HG02938 (cell line): ENCODE measurements around the gene ASCL5.

ENCODE experiments used
- ATAC-seq: cut with Tn5 transposase; IDR thresholded peaks from one replicate; pipeline ENCODE4 v1.9.1; 2021; ENCODE audit warnings: mild to moderate bottlenecking, moderate library complexity; ENCODE audit not compliant: unreplicated experiment

Gene ASCL5

DNA sequence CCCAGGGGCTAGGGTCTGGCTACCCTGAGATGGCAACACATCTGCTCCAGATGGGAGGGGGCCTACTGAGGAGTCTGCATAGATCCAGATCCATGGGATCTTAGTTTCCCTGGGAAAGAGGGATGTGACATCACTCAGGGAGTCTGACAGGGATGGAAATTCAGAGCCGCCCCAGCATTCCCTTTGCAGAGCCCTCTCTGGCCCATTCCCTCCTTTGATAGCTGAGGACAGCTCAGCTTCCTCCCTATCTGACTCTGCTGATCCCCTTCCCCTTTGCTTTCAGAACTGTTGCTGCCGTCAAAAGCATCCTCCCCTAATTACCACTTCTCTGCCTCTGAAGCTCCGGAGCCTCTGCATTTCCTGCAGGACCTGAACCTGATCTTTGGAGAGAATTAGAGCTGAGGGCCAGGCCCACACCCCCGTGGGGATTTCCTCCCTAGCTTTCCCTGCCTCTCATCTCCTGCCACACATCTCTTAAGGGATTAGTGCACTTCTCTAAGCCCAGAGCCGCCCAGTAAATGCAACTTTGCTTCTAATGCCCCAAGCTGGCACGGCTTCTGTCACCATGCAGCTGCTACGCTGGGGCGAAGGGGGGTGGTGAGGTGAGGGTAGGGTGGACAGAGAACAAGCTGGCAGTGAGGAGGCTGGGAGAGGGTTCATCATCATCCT is 9.5 kb upstream of the ASCL5 start:
- no peak for ATAC-seq

DNA sequence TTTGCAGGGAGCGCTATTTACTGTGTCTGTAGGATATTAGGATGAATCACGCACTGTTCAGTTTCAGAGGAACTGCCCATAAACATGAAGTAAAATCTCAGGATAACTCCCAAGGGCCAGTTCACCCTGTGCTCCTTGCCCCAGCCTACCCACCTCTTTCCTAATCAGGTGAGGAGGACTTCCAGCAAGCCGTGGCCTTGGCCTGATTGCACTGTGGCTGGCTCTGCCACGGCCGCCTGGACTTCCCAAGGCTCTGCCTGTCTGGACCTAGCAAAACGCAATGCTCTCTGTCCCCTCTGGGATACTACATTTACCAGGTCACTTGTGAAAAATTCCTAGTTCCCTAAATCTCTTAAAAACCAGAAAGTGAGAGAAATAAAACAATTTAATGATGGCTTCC is 7.4 kb upstream of the ASCL5 start:
- ATAC-seq, result no peak

GRCh38 chr1:201131398-201131797 is 4.4 kb upstream of the ASCL5 start:
- no peak for ATAC-seq

DNA sequence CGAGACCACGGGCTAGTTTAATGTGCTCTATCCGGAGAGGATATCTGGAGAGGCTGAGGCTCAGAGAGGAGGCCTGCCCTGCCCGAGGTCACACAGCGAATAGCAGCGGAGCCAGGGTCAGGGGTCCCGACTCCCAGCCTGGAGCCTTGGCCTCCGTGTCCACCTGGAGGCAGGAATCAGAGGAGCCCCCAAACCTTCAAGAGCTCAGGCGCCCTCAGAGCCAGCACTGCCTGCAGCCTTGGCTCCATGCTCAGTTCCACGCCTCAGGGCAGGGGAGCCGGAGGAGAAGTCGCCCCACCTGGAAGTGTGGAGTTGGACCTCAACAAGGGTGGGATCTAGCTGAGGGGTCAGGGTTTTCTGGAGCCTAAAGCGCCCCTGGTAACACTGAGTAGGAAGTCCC is 2.0 kb upstream of the ASCL5 start:
- no peak for ATAC-seq

DNA sequence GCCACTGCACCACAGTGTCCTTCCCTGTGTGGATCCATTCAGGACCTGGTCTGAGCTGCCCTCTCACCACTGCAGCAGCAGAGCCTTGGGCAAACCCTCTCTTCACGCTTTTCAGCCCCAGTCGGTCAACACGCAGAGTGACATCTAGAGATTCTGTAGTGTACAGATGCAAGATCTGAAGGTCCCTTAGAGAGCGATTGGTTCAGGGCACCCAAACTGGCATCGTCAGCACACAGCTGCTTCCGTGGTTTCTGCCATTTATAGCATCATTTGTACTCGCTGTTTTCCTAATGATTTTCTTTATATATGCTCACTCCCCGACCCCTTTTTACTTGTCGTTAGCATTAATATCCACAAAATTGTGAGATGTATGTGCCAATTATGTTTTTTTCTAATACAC is 1.5 kb upstream of the ASCL5 start:
- no peak for ATAC-seq

GRCh38 chr1:201127755-201128455 is 921 bp upstream of the ASCL5 start:
- ATAC-seq, result no peak

- ATAC-seq, result no peak
These were observed 537 bp downstream of the ASCL5 start for GRCh38 chr1:201126463-201126831.

GRCh38 chr1:201125800-201126199 is 1.2 kb downstream of the ASCL5 start:
- no peak for ATAC-seq

GRCh38 chr1:201125019-201125418 is 2.0 kb downstream of the ASCL5 start:
- no peak for ATAC-seq

GRCh38 chr1:201123866-201124265 is 3.1 kb downstream of the ASCL5 start:
- no peak for ATAC-seq

- ATAC-seq, result no peak
These were observed 4.5 kb downstream of the ASCL5 start for GRCh38 chr1:201122321-201122957.

GRCh38 chr1:201119206-201120197 is 7.5 kb downstream of the ASCL5 start:
- no peak for ATAC-seq

DNA sequence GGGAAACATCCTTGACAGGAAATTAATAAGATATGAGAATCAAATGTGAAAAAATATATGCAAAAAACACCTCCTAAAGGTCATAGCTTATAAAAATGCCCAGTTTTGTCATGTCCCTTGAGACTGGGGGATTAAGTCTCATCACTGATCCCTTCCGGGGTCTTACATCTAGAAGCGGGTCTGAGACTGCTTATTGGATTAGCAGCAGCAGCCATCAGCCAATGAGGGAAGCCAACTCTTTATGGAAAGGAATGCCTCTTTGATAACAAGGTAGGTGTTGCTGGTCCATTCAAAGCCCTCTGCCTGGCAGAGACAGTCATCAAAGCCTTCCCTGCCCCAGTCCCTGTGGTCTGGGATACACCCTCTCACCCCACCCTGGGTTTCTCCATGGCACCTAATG is 10.9 kb downstream of the ASCL5 start:
- ATAC-seq, result no peak

DNA sequence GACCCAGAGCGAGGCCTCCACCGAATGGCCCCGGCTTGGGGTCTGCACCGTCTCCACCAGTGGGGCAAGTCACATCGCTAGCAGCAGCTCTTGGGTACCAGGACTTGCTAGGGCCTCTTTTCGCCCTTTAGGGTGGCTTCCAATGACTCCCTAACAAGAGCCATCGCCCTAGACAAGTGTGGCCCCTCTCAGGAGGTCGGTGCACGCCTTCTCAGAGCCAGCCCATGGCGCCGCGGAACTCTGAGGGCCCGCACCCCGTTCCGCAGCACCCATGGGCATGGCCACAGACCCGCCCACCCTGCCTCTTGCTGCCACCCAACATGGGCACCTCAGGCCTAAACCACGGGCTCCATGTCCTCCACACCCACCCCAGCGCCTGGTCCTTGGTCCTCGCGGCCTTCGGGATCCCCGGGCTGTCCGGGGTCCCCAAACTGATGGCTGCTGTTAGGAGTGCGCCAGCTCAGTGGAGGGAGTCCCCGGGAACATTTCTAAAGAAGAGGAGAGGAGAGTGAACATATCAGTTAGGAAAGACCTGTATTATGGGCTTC is 11.5 kb downstream of the ASCL5 start:
- ATAC-seq, result no peak

DNA sequence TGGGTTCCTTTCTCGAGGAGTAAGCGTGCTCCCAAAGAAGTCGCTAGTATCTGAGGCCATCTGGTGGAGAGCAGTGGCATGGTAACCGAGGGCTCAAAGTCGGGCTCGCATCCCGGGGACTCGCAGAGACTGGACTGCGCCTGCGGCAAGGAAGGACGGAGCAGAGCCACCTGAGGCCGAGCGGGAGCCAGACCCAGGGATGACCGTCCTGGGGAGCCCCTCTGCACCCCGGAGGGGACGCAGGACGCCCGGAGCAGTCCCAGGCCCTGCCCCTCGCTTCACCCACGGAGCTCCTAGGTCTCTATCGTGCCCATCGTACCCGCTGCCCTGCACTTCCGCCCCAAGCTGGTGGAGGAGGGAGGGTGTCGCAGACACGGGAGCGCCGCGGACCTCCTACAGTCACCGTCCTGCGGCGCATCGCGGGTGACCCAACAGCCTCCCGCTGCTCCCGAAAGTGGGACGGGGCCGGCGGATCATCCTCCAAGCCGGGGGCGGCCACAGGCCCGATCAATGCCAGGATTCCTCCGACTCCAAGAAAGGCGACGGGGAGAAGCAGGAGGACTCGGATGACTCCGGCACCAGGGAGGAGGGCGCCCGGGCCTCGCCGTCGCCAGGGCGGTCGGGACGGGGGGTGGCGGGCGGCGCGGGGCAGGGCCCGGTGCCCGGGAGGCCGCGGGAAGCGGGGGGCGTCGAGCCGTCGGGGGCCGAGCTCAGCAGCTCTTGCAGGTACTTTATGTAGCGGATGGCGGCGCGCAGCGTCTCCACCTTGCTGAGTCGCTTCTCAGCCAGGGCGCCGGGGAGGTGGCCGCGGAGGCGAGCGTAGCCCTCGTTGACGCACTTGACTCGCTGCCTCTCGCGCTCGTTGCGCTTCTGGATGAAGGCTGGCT is 12.5 kb downstream of the ASCL5 start:
- ATAC-seq, result peak; percentile 83

GRCh38 chr1:201113451-201114244 is 13.3 kb downstream of the ASCL5 start:
- ATAC-seq, result no peak

DNA sequence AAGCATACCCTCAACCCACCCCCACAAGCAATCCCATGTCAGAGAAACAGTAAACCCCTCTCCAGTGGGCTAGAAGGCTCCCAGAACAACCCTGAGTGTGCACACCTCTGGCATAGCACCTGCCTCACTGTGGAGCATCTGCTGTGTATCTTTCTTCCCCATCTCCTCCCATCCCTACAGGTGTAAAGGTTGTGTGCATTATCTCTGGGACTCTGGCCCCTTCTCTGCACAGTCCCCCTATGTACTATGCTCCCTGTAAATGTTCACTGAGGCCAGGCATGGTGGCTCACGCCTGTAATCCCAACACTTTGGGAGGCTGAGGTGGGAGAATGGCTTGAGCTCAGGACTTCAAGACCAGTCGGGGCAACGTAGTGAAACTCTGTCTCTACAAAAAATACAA is 14.1 kb downstream of the ASCL5 start:
- no peak for ATAC-seq

- ATAC-seq, result no peak
These were observed 14.7 kb downstream of the ASCL5 start, which contains the start of gene CACNA1S for GRCh38 chr1:201112173-201112731. TSS of gene CACNA1S (minus strand) at chr1:201112426. CDS start at chr1:201112339, 87 bp downstream.

DNA sequence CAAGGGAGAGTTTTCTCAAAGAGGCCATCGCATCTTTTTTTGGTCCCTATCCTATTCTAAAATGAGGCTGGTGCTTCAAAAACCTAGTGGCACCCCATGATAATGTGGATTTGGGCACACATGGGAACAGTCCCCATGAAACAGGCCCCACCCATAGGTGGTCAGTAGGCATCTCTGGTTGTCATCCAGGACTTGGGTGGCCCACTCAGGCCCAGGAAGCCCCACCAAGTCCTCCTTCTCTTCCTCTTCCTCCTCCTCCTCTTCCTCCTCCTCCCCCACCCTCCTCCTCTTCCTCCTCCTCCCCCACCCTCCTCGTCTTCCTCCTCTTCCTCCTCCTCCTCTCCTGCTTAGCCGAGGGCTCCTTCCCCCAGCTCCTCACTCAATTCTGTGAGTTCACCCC is 15.3 kb downstream of the ASCL5 start:
- ATAC-seq, result no peak
